ENCODE measurements around the gene CCR8. TPM values are rescaled to one million over a fixed set of nuclear protein-coding genes. Genes with fewer than 3 reads are reported as not detected.
"Not testable (repeated sequence)": the region's sequence is repeated elsewhere in the genome, so short reads cannot be mapped to it uniquely, and the experiment has no call there.

Gene CCR8
- total RNA-seq, 4 donors from 2014 or later = not detected

DNA sequence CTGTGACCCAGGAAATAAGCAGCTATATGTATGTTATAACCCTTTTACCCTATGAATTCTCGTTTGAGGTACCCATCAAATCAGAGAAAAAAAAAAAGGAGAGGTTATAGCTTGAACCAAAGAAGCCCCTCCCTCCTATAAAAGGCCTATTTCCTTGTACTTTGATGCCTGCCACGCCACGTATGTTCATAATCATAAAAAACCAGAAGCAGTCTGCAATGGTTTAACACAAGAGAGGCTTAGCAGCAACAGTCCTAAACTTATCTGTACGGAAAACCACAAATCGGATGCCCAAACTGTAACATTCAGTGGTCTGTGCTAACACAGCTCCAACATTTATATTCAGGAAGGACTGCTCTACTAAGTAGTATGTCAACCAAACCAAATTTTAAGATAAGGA is 21.2 kb downstream of the CCR8 start:
- TF ChIP-seq POLR2A (IDR thresholded peaks at IDR 0.05) = no peak
- TF ChIP-seq, protein P1, sequence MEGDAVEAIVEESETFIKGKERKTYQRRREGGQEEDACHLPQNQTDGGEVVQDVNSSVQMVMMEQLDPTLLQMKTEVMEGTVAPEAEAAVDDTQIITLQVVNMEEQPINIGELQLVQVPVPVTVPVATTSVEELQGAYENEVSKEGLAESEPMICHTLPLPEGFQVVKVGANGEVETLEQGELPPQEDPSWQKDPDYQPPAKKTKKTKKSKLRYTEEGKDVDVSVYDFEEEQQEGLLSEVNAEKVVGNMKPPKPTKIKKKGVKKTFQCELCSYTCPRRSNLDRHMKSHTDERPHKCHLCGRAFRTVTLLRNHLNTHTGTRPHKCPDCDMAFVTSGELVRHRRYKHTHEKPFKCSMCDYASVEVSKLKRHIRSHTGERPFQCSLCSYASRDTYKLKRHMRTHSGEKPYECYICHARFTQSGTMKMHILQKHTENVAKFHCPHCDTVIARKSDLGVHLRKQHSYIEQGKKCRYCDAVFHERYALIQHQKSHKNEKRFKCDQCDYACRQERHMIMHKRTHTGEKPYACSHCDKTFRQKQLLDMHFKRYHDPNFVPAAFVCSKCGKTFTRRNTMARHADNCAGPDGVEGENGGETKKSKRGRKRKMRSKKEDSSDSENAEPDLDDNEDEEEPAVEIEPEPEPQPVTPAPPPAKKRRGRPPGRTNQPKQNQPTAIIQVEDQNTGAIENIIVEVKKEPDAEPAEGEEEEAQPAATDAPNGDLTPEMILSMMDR (IDR thresholded peaks at IDR 0.05 in 4 of 5, conservative IDR thresholded peaks at IDR 0.05 in 1 of 5) = no peak
- Histone ChIP-seq H3K36me3 (no peaks in the 10 kb centered on the region), H3K27ac (no peak overlapping the region), H3K9me3 (no peaks in the 10 kb centered on the region), H3K27me3 (no peaks in the 10 kb centered on the region), H3K4me3 (no peak overlapping the region), H3K4me1 (no peaks in the 10 kb centered on the region)
- no peak for DNase-seq
- intact Hi-C loops (cut with DNase I; ENCODE audit: low total_unique reads) = no loop called here
- no peak for ATAC-seq
- in situ Hi-C loops (cut with MboI; ENCODE audit: low sequenced_read_pairs in 4 of 4) = no loop called here

DNA sequence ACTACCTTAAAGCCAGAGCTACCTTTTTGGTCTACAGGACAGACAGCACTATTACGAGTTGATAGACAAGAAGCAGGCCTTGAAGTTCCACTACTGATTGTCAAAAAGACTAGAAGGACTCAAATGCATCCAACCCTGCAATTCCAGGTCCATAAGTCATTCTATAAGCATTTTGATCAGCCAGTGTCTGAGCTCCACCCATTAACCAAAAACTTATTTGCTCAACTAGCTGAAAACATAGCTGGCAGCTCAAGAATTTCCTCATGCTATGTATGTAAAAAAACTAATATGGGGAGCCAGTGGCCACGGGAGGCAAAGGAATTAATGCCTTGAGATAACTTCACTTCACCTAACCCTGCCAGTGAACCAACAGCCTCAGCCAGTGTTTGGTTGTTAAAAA is 21.6 kb downstream of the CCR8 start:
- H3K4me1 ChIP-seq; H3K27ac ChIP-seq; ATAC-seq; H3K9me3 ChIP-seq; H3K36me3 ChIP-seq; intact Hi-C loops (cut with DNase I; ENCODE audit: low total_unique reads); H3K27me3 ChIP-seq; H3K4me3 ChIP-seq; in situ Hi-C loops (cut with MboI; ENCODE audit: low sequenced_read_pairs in 4 of 4); DNase-seq: not testable (repeated sequence)

DNA sequence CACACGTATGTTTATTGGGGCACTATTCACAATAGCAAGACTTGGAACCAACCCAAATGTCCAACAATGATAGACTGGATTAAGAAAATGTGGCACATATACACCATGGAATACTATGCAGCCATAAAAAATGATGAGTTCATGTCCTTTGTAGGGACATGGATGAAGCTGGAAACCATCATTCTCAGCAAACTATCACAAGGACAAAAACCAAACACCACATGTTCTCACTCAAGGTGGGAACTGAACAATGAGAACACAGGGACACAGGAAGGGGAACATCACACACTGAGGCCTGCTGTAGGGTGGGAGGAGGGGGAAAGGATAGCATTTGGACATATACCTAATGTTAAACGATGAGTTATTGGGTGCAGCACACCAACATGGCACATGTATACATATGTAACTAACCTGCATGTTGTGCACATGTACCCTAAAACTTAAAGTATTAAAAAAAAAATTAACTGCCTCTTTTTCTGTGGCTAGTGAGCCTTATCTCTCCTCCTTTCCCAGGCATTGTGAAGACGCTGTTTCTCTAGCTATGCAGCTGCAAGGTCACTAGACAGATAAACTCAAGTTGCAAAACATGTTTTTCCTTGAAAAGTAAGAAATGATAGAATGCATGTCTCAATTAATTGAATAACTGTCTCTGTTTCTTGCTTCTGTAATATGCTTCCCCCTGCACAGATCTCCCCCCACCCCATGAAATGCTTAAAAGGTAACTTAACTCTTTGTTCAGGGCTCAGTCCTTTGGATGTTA is 23.8 kb downstream of the CCR8 start:
- intact Hi-C loops (cut with DNase I; ENCODE audit: low total_unique reads); DNase-seq; H3K4me1 ChIP-seq; H3K36me3 ChIP-seq; ATAC-seq; H3K27ac ChIP-seq; H3K9me3 ChIP-seq; H3K4me3 ChIP-seq; in situ Hi-C loops (cut with MboI; ENCODE audit: low sequenced_read_pairs in 4 of 4); H3K27me3 ChIP-seq: not testable (repeated sequence)

DNA sequence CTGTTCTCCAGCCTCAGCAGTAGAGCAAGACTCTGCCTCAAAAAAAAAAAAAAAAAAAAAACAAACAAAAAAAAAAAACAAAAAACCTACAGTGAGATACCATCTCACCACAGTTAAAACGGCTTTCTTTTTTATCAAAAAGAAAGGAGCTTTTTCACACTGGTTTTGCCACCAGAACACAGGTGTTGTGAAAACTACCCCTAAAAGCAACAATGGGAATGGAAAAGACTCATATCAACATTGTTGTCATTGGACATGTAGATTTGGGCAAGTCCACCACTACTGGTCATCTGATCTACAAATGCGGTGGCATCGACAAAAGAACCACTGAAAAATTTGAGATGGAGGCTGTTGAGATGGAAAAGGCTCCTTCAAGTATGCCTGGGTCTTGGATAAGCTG is 28.8 kb downstream of the CCR8 start:
- DNase-seq = no peak
- no peak overlapping the region for H3K27ac ChIP-seq
- no peak for ATAC-seq
- no peaks in the 10 kb centered on the region for H3K36me3 ChIP-seq
- TF ChIP-seq, protein P1 (IDR thresholded peaks at IDR 0.05 in 4 of 5, conservative IDR thresholded peaks at IDR 0.05 in 1 of 5) = no peak
- TF ChIP-seq POLR2A (IDR thresholded peaks at IDR 0.05) = no peak
- intact Hi-C loops (cut with DNase I; ENCODE audit: low total_unique reads) (no loop called here), in situ Hi-C loops (cut with MboI; ENCODE audit: low sequenced_read_pairs in 4 of 4) (no loop called here)
- H3K4me3 ChIP-seq = no peak overlapping the region
- H3K4me1 ChIP-seq = no peaks in the 10 kb centered on the region
- H3K9me3 ChIP-seq = no peaks in the 10 kb centered on the region
- no peaks in the 10 kb centered on the region for H3K27me3 ChIP-seq

DNA sequence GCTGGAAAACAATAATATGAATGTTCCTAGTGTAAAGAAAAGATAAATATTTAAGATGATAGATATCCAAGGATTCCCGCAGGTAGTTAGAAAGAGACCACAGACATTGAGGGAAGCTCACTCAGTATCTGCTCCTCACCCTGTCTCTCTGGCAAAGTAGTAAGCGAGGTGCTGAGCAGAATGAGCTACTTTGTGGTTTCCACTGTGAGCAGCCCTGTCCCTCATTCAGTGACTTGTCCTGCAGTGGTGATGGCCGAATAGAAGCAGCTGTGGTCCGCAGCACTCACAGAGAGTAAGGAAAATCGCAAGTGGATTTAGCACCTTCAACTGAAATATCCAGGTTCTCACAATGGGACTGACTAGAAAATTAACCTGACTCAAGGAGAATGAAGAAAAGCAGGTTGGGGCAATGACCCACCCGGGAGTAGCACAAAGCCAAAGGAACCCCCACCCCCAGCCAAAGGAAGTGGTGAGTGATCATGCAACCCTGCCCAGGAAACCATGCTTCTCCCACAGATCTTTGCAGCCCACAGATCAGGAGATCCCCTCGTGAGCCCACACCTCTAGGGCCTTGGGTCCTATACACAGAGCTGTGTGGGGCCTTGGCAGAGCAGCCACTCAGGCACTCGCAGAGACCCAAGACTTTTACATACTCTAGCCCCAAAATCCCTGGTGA is 31.9 kb downstream of the CCR8 start:
- TF ChIP-seq, protein P1 (IDR thresholded peaks at IDR 0.05 in 4 of 5, conservative IDR thresholded peaks at IDR 0.05 in 1 of 5) = no peak
- no peak for TF ChIP-seq POLR2A (IDR thresholded peaks at IDR 0.05)
- in situ Hi-C loops (cut with MboI; ENCODE audit: low sequenced_read_pairs in 4 of 4) = no loop called here

More for the DNA sequence above, 31.9 kb downstream of the CCR8 start:
- H3K9me3 ChIP-seq = no peaks in the 10 kb centered on the region
- no peaks in the 10 kb centered on the region for H3K27me3 ChIP-seq
- no peak for DNase-seq
- no peaks in the 10 kb centered on the region for H3K36me3 ChIP-seq
- H3K27ac ChIP-seq = no peak overlapping the region
- no peak for ATAC-seq
- H3K4me3 ChIP-seq = no peak overlapping the region
- intact Hi-C loops (cut with DNase I; ENCODE audit: low total_unique reads) = no loop called here
- H3K4me1 ChIP-seq = no peaks in the 10 kb centered on the region

Data from gastrocnemius medialis (tissue), 4 donors.